KMS-11 (cell line): ENCODE data around the gene HAUS1.

ENCODE experiments used
- H2AFZ ChIP-seq: fragments of 200-600 bp; sonication (generic); 2 replicates; pipeline ENCODE4 v1.6.1; 2016; ENCODE audit warnings: antibody characterized with exemption, mixed run types, low read depth
- H3K27ac ChIP-seq: fragments of 200-600 bp; sonication (generic); 2 replicates; pipeline ENCODE4 v1.6.1; 2016; ENCODE audit warnings: mild to moderate bottlenecking, mixed run types
- H3K27me3 ChIP-seq: fragments of 200-600 bp; sonication (generic); 2 replicates; pipeline ENCODE4 v1.6.1; 2017; ENCODE audit warnings: mild to moderate bottlenecking, low read depth, mixed run types, moderate library complexity; ENCODE audit not compliant: insufficient read depth
- H3K36me3 ChIP-seq: fragments of 200-600 bp; sonication (generic); 2 replicates; pipeline ENCODE4 v1.6.1; 2017; ENCODE audit warnings: mild to moderate bottlenecking, mixed run types; ENCODE audit not compliant: insufficient read depth
- H3K4me1 ChIP-seq: fragments of 200-600 bp; sonication (generic); 2 replicates; pipeline ENCODE4 v1.6.1; 2016; ENCODE audit warnings: mild to moderate bottlenecking, low read depth, mixed run types; ENCODE audit not compliant: poor library complexity, severe bottlenecking
- H3K4me2 ChIP-seq: fragments of 200-600 bp; sonication (generic); 2 replicates; pipeline ENCODE4 v1.7.0; 2016; ENCODE audit warnings: mild to moderate bottlenecking, mixed run types
- H3K4me3 ChIP-seq: fragments of 200-600 bp; sonication (generic); IDR thresholded peaks from 2 replicates; pipeline ENCODE4 v1.6.1; 2017; ENCODE audit warnings: low read depth, low read length, mixed read lengths; ENCODE audit not compliant: insufficient read depth
- H3K79me2 ChIP-seq: fragments of 200-600 bp; sonication (generic); 2 replicates; pipeline ENCODE4 v1.6.1; 2016; ENCODE audit warnings: low read depth, mixed run types; ENCODE audit not compliant: insufficient read depth
- H3K9ac ChIP-seq: fragments of 200-600 bp; sonication (generic); 2 replicates; pipeline ENCODE4 v1.6.1; 2016; ENCODE audit warnings: mild to moderate bottlenecking, mixed run types
- H4K20me1 ChIP-seq: fragments of 200-600 bp; sonication (generic); 2 replicates; pipeline ENCODE4 v1.6.1; 2016; ENCODE audit warnings: mild to moderate bottlenecking, mixed run types; ENCODE audit not compliant: insufficient read depth
- CTCF ChIP-seq: fragments of 200-600 bp; sonication (generic); conservative IDR thresholded peaks from 2 replicates; pipeline ENCODE4 v1.6.1; 2017; ENCODE audit warnings: low read depth, mild to moderate bottlenecking, antibody characterized with exemption, low read length, moderate library complexity, mixed read lengths

HAUS1 gene

GRCh38 chr18:46104128-46104911 is at the start of gene HAUS1:
Gene HAUS1 (plus strand): TSS chr18:46104385. CDS start chr18:46104412, 27 bp downstream.
- no peak for TF ChIP-seq CTCF
- no peaks in the 10 kb centered on the region for H3K27me3 ChIP-seq
- H3K4me1 ChIP-seq: peaks cover 15% of the 10 kb centered on the region
- no peaks in the 10 kb centered on the region for H3K36me3 ChIP-seq
- peak within 1 kb of the TSS; percentile 96 for H2AFZ ChIP-seq
- H3K27ac ChIP-seq: peak within 1 kb of the TSS; percentile 10; the same call in 1 of the 2 replicates
- no peaks in the 10 kb centered on the region; the same call in 1 of the 2 replicates for H3K79me2 ChIP-seq
- H4K20me1 ChIP-seq: no peaks in the 10 kb centered on the region
- H3K4me2 ChIP-seq: peak within 1 kb of the TSS; percentile 61
- H3K4me3 ChIP-seq: peak within 1 kb of the TSS; percentile 66
- H3K9ac ChIP-seq: peak within 1 kb of the TSS; percentile 63

GRCh38 chr18:46054956-46055837 is 49.0 kb upstream of the HAUS1 start:
- no peak overlapping the region for H3K9ac ChIP-seq
- H2AFZ ChIP-seq: no peak overlapping the region
- no peak for TF ChIP-seq CTCF
- no peak overlapping the region for H3K4me3 ChIP-seq
- no peaks in the 10 kb centered on the region for H3K79me2 ChIP-seq
- H3K4me1 ChIP-seq: no peaks in the 10 kb centered on the region
- H3K27me3 ChIP-seq: no peaks in the 10 kb centered on the region
- H3K27ac ChIP-seq: no peak overlapping the region
- no peaks in the 10 kb centered on the region for H4K20me1 ChIP-seq
- no peaks in the 10 kb centered on the region for H3K36me3 ChIP-seq
- H3K4me2 ChIP-seq: no peak overlapping the region

- H3K27ac ChIP-seq: no peak overlapping the region
- TF ChIP-seq CTCF: no peak
- no peak overlapping the region for H3K4me3 ChIP-seq
- no peak overlapping the region for H3K4me2 ChIP-seq
- no peaks in the 10 kb centered on the region for H3K36me3 ChIP-seq
- H3K79me2 ChIP-seq: no peaks in the 10 kb centered on the region
- no peaks in the 10 kb centered on the region for H4K20me1 ChIP-seq
- H3K27me3 ChIP-seq: no peaks in the 10 kb centered on the region
- H2AFZ ChIP-seq: no peak overlapping the region
- no peak overlapping the region for H3K9ac ChIP-seq
- peaks cover 4% of the 10 kb centered on the region for H3K4me1 ChIP-seq
Measured at GRCh38 chr18:46055838-46056230, 48.4 kb upstream of the HAUS1 start.

- no peak overlapping the region for H3K9ac ChIP-seq
Measured at GRCh38 chr18:46060359-46060841, 43.8 kb upstream of the HAUS1 start.

More at GRCh38 chr18:46060359-46060841, 43.8 kb upstream of the HAUS1 start:
- no peaks in the 10 kb centered on the region for H3K36me3 ChIP-seq
- H3K27ac ChIP-seq: no peak overlapping the region
- no peak overlapping the region for H3K4me3 ChIP-seq
- H3K4me1 ChIP-seq: peaks cover 28% of the 10 kb centered on the region
- TF ChIP-seq CTCF: no peak
- no peaks in the 10 kb centered on the region for H4K20me1 ChIP-seq
- H3K27me3 ChIP-seq: no peaks in the 10 kb centered on the region
- no peak overlapping the region for H2AFZ ChIP-seq
- H3K4me2 ChIP-seq: no peak overlapping the region
- no peaks in the 10 kb centered on the region for H3K79me2 ChIP-seq
